GM21515 (cell line): ENCODE measurements around the gene ATM.
"Not testable (repeated sequence)": the region's sequence is repeated elsewhere in the genome, so short reads cannot be mapped to it uniquely, and the experiment has no call there.

Source experiments
- ATAC-seq: cut with Tn5 transposase; IDR thresholded peaks from one replicate; pipeline ENCODE4 v1.9.1; 2021; ENCODE audit not compliant: unreplicated experiment

ATM gene

DNA sequence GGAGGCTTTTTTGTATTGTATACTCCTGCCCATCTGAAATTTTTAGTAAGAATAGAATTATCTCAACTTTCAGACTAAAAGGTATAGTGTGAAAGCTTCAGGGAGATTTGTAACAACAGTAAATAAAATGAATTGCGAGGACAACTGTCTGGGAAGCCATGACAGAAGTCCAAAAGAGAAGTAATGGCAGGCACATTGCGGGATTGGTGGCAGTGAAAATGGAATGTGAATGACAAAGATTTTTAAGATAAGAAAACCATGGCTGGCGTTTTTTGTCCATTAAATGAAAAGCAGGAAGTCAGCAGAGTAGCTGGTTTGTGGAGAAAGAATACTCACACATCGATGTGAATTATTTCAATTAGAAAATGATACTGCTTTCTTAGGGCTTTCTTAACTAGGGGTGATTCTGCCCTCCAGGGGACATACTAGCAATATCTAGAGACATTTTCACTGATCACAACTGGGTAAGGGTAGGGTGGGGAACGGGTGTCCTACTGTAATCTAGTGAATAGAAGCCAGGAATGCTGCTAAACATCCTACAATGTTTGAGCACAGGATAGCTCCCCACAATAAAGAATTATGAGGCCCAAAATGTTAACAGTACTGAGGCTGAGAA lies 2.0 kb upstream of the ATM start:
- no peak for ATAC-seq

DNA sequence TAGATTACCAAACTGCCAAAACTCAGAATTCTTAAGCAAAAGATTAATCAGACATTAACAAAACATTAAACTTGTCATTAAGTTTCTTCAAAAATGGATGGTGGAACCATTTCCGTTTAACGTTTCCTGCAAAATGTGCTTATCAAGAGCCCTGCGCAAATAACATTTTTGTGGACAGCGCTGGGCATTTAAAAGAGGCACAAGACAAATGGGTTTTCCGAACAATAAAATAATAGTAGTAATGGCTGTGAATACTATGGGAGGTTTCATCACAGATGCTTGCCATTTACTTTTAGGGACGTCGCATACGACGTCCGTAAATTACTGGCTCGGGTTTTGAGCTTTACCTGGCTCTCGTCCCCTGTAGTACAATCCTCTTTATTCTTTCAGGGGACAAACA lies 1.5 kb upstream of the ATM start:
- no peak for ATAC-seq

DNA sequence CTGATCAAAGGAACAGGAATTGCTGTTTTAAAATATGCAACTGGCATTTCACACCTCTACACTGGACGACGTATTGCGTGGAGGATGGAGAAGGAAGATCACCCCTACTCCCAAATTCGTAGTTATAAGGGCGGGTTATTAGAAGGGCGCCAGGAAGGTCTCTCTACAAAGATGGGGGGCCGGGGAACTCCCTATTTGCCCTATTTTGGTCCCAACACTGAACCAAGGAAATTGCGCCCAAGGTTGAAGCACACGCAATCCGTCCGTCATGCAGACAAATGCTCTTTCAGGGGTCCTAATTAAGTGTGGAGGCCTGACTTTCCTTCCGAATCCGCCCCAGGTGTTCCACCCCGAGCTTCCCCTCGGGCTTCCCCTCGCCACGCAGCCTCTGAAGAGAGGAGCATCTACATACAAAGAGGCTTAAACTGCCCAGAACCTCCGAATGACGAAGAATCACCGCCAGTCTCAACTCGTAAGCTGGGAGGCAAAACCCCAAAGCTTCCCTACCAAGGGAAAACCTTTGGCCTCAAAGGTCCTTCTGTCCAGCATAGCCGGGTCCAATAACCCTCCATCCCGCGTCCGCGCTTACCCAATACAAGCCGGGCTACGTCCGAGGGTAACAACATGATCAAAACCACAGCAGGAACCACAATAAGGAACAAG lies 825 bp upstream of the ATM start:
- ATAC-seq = peak; percentile 0

DNA sequence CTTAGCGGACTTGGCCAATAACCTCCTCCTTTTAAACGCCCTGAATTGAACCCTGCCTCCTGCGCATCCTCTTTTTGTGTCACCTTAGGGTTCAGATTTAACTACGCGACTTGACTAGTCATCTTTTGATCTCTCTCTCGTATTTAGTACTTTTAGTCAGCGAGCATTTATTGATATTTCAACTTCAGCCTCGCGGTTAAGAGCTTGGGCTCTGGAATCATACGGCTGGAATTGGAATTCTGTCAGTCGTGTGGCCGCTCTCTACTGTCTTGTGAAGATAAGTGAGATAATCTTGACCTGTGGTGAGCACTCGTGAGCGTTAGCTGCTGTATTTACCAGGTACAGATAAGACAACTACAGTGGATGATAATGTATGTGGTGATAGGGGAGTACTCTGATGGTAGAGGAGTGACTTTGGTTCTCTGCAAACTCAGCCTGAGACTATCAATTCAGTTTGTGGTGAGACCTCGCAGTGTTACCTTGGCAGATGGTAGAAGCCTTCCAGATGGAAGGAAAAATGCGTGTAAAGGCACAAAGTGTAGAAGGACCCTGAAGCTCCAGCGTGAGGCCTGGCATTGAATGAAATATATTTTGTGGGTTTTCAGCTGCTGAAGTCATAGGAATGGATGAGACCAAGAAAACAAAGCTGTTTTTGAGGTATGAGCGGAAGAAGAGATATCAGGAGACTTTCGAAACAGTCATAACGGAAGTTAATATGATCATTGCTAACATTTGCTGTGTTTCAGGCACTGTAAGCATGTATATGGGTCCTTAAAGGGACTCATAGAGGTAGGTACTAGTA lies 682 bp downstream of the ATM start:
- peak; percentile 26 for ATAC-seq

DNA sequence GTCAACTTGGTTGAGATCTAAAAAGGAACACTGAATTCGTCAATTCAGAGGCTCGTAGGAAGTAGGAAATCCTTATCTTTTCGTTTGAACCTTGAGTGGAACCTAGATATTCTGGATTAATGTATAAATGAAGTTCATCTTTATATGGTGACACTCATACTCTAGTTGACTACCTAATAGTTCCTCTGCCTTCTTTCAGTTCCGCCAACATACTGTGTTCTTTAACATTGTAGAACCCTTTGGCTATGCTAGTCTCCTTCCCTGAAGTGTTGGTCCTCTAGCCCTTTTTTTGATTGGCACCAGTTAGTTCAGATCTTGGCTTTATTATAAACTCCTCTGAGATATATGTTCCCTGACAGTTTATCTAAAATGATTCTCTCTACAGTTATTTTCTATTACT lies 1.5 kb downstream of the ATM start:
- no peak for ATAC-seq

DNA sequence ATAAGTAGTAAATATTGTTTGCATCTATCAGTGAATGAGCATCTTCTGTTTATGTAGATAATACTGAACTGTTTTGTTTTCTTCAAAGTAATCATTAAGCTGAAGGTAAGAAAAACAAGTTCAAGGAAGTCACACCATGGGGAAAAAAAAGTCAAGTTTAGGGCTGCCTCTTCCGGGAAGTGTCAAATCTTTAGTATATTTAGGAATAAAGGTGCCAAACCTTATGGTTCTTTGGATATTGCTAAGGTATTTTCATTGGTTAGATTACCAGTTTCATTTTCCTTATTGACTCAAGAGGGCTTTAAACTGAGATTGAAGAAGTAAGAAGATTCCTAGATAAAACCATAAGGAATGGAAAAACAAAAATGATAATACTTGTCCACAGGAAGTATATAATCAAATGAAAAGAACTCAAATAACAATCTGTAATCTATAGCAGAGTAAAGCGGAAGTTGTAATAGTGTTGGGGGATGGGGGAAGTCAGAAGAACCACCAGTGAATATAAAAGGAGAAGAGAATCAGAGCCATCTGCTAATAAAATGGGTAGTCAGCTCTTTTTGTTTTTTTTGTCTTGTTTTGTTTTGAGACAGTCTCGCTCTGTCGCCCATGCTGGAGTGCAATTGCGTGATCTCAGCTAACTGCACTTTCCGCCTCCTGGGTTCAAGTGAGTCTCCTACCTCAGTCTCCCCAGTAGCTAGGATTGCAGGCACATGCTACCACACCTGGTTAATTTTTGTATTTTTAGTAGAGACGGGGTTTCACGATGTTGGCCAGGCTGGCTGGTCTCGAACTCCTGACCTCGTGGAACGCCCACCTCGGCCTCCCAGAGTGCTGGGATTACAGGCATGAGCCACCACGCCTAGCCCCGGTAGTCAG lies 2.3 kb downstream of the ATM start:
- ATAC-seq = no peak

DNA sequence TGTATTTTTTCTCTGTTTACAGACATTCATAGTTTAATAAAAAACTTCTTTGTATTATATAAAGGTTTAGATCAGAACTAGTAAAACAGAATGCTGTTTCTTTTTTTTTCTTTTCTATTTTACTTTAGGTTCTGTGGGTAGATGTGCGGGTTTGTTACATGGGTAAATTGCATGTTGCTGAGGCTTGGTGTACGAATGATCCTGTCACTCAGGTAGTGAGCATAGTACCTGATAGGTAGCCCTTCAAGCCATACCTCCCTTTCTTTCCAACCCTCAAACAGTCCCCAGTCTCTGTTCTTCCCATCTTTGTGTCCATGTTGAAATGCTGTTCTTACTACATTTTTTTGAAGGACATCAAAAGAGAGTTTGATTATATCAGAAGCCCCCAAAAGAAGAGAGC lies 3.2 kb downstream of the ATM start:
- no peak for ATAC-seq

DNA sequence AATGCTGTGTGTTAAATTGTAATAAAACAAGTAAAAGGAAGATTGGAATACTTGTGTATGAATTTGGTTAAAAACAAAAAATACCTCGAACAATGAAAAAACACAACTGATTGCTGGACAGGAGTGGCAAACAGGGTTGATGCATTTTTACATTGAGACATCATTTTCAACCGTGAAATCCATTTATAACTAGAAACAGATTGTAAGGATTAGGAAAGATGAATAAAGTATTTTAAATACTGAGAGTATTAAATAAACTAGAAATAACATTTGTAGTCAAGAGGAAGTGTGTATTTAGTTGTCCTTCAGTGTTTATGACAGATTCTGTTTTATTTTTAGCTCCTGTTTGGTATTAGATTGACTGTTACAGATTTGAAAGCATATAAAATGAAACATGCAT lies 5.4 kb downstream of the ATM start:
- ATAC-seq = no peak

DNA sequence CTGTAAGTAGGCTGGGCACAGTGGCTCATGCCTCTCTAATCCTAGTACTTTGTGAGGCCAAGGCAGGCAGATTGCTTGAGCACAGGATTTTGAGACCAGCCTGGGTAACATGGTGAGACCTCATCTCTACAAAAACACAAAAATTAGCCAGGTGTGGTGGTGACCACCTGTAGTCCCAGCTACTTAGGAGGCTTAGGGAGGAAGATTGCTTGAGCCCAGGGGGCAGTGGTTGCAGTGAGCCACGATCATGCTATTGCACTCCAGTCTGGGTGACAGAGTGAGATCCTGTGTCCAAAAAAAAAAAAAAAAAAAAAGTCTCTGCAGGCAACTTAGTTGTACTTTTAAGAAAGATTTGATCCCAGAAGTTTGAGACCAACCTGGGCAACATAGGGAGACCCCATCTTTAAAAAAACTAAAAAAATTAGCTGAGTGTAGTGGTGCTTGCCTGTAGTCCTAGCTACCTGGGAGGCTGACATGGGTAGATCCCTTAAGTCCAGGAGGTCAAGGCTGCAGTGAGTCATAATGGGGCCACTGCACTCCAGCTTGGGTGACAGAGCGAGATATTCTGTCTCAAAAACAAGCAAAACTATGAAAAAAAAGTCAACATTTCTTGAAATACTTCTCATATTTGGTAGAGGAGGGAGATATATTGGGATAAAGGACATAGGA lies 10.5 kb downstream of the ATM start:
- ATAC-seq = no peak

DNA sequence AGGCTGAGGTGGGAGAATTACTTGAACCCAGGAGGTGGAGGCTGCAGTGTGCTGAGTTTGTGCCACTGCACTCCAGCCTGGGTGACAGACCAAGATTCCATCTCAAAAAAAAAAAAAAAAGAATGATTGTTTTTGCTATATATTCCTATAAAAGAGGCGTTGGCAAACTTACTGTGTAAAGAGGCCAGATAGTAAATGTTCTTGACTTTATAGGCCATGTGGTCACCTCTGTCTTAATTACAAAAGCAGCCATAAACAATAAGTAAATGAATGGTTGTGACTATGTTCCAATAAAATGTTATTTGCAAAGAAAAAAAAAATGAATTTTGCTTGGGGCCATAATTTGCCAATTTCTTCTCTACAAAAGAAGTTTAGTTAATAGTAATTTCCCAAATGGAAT lies 12.3 kb downstream of the ATM start:
- ATAC-seq = no peak

DNA sequence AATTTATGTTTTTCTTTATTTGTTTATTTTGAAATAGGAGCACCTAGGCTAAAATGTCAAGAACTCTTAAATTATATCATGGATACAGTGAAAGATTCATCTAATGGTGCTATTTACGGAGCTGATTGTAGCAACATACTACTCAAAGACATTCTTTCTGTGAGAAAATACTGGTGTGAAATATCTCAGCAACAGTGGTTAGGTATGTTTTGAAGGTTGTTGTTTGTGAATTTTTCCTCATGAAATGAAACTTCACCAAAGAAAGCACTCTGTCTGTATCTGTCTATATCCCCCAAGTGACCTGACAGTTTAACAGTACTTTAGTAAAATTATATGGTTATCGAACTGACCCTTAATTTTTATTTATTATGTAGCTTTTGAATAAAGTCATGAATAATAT lies 12.8 kb downstream of the ATM start:
- ATAC-seq = no peak

DNA sequence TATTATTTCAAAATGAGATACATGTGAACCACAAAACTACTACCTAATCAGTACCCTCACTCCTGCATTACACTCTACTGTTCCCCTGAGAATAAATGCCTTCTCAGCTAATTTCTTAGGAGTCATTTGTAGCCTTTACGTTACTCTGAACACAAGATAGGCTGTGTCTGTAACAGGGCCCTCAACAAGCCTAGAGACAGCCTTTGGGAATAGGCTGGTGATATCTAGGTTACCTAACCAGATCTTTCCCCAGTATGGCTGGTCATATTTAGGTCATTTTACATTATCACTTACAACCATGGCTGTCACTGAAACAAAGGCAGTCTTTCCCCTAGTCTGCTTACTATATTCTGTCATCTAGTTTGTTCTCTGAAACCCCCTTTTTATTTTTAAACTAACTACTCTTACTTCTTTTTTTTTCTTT lies 14.2 kb downstream of the ATM start:
- peak; percentile 43 for ATAC-seq

DNA sequence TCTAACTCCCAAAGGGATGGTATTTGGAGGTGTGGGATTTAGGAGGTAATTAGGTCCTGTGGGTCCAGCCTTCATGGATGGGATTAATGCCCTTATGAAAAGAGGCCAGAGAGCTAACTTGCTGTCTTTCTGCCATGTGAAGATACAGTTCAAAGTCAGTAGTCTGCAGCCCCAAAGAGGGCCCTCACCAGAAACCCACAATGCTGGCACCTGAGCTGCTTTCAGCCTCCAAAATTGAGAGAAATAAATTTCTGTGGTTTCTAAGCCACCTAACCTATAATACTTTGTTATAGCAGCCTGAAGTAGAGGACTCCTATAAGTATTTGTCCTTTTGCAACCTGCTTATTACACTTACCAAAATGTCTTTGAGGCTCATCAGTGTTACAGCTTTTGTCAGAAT lies 16.2 kb downstream of the ATM start:
- ATAC-seq = no peak

DNA sequence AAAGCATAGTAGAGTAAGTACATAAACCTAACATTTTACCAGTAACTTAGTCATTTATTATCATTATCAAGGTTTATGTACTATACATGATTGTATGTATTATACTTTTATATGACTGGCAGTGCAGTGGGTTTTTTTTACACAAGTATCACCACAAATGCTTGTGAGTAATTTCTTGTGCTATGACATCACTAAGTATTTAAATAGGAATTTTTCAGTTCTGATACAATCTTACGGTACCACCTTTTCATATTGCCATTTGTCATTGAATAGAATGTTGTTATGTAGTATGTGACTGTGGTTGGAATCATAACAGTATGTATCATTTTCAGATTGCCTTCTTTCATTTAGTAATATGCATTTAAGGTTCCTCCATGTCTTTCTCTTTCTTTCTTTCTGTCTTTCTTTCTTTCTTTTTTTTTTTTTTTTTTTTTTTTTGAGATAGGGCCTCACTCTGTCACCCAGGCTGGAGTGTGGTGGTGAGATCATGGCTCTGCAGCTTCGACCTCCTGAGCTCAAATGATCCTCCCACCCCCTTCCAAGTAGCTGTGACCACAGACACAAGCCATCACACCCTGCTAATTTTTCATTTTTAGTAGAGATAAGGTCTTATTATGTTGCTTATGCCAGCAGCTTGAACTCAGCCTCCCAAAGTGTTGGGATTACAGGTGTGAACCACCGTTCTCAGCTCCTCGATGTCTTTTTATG lies 18.6 kb downstream of the ATM start:
- ATAC-seq = no peak

DNA sequence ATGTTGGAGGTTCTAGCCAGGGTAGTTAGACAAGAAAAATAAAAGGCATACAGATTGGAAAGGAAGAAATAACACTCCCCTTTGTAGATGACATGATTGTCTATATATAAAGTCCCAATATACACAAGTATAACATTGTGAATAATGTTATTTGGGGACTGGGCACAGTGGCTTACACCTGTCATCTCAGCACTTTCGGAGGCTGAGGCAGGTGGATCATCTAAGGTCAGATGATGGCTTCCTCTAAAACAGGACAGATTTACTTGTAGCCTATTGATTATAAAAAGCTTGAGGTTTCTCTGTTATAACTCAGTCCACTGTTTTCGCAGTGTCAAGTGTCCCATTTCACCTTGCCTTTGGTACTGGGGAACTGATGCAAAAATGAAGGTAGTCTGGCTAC lies 19.6 kb downstream of the ATM start:
- ATAC-seq = no peak

DNA sequence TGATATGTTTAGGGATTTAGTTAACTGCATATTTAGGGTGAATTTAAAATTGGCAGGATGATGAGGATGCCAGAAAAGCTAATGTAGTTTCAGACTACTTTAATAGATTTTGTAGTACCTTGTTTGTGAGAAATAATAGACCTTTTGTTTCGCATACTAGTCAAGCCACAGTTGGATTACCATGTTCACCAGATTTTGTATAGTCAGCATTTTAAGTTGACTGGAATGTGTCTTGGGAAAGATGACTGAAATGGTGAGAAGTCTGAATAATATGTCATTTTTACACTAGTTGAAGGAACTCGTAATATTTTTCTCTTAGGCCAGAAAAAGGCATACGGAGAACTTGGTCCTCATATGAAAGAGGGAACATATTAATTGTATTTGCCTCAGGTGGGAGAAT lies 23.4 kb downstream of the ATM start:
- ATAC-seq = no peak

DNA sequence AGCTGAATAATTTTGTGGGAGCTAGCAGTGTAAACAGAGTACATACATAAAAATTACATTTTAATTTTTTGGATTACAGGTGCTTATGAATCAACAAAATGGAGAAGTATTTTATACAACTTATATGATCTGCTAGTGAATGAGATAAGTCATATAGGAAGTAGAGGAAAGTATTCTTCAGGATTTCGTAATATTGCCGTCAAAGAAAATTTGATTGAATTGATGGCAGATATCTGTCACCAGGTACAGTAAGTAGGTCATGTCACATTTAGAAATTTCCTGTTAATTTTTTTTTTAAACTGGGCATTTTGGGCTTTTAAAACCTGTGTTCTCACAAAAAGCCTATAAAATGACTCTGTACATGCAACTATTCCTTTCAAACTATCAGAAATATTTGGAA lies 24.0 kb downstream of the ATM start:
- no peak for ATAC-seq

DNA sequence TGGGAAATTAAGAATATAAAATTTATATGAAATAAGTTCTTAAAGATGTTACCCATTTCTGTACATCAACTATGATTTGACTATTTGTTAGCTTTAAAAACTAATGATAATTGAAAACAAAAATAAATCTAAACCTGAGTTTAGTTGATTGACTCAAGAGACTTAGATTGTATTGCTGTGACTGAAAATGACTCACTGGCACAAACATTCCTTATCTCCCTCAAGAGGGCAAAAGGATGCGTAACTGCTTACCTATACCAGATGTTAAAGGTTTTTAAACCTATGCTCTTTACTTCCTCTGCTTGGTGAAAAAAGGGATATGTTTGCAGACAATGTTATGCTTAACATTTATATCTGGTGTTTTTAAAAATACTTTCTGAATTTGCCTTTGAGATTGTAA lies 30.3 kb downstream of the ATM start:
- no peak for ATAC-seq

DNA sequence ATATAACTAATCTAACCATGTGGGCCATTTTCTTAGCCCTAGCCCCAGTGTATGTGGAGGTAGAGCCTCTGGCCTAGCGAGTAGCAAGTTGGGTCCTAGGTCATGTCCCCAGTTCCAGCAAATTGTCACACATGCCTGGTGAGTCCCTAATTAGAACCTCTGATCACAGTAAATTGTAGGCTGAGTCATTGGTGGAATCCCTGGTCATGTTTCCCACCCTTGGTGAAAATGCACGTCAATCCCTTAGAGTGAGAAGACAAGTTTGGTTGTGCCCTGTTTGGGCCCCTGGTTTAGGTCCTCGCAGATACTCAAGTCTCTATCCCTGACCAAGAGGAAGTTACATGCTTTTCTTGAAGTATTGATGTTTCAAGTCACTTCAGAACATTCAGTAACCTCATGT lies 46.7 kb downstream of the ATM start:
- no peak for ATAC-seq

DNA sequence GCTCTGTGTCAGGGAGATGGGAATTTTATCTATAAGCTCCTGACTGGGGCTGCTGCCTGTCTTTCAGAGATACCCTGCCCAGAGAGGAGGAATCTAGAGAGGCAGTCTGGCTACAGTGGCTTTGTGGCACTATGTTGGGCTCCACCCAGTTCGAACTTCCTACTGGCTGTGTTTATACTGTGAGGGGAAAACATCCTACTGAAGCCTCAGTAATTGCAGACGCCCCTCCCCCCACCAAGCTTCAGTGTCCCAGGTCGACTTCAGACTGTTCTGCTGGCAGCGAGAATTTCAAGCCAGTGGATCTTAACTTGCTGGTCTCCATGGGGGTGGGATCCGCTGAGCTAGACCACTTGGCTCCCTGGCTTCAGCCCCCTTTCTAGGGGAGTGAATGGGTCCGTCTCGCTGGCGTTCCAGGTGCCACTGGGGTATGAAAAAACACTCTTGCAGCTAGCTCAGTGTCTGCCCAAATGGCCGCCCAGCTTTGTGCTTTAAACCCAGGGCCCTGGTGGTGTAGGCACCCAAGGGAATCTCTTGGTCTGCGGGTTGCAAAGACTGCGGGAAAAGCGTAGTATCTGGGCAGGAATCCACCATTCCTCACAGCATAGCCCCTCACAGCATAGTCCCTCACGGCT lies 54.2 kb downstream of the ATM start:
- not testable (repeated sequence) for ATAC-seq
